ENCODE measurements around the gene SACS. TPM values are rescaled to one million over a fixed set of nuclear protein-coding genes. Genes with fewer than 3 reads are reported as not detected.
"Not testable (repeated sequence)": the region's sequence is repeated elsewhere in the genome, so short reads cannot be mapped to it uniquely, and the experiment has no call there.

The SACS gene
- total RNA-seq, 2 donors from 2014 or later, result 8.6 to 10.5 TPM

GRCh38 chr13:23321535-23322241 is 111.8 kb downstream of the SACS start:
- H3K4me3 ChIP-seq, result no peak overlapping the region
- intact Hi-C loops (cut with DNase I), result no loop called here
- 34 to 36% methylated on average over 6 of the region's 6 CpGs for WGBS, 2 donors
- H3K9me3 ChIP-seq, result no peaks in the 10 kb centered on the region
- H3K4me1 ChIP-seq, result no peaks in the 10 kb centered on the region
- H3K27me3 ChIP-seq, result no peaks in the 10 kb centered on the region
- no peak for TF ChIP-seq POLR2A (IDR thresholded peaks at IDR 0.05)
- TF ChIP-seq CTCF (IDR thresholded peaks at IDR 0.05), result no peak
- DNase-seq (peak in 2 of 4 donors; percentile 18 to 28), ATAC-seq (peak; percentile 58)
- no peaks in the 10 kb centered on the region for H3K36me3 ChIP-seq (replicated peaks in 1 of 2; ENCODE audit: insufficient read depth in 1 of 2, low read depth in 2 of 2)
- H3K27ac ChIP-seq, result no peak overlapping the region

- ATAC-seq, result no peak
- H3K9me3 ChIP-seq, result no peaks in the 10 kb centered on the region
- WGBS, 2 donors, result 28 to 39% methylated on average over 4 of the region's 4 CpGs
These were observed 112.5 kb downstream of the SACS start for GRCh38 chr13:23320926-23321534.

GRCh38 chr13:23319883-23320224 is 113.6 kb downstream of the SACS start:
- WGBS, 2 donors, result 74 to 82% methylated on average over 3 of the region's 3 CpGs
- ATAC-seq, result no peak
- no peaks in the 10 kb centered on the region for H3K4me1 ChIP-seq
- TF ChIP-seq POLR2A (IDR thresholded peaks at IDR 0.05) (no peak), CTCF (IDR thresholded peaks at IDR 0.05) (no peak)
- no peaks in the 10 kb centered on the region for H3K27me3 ChIP-seq
- H3K27ac ChIP-seq, result no peak overlapping the region
- intact Hi-C loops (cut with DNase I), result no loop called here
- no peak for DNase-seq
- no peak overlapping the region for H3K4me3 ChIP-seq
- H3K36me3 ChIP-seq (replicated peaks in 1 of 2; ENCODE audit: insufficient read depth in 1 of 2, low read depth in 2 of 2), result no peaks in the 10 kb centered on the region
- no peaks in the 10 kb centered on the region for H3K9me3 ChIP-seq

More at GRCh38 chr13:23320926-23321534, 112.5 kb downstream of the SACS start:
- intact Hi-C loops (cut with DNase I), result no loop called here
- no peaks in the 10 kb centered on the region for H3K36me3 ChIP-seq (replicated peaks in 1 of 2; ENCODE audit: insufficient read depth in 1 of 2, low read depth in 2 of 2)
- no peaks in the 10 kb centered on the region for H3K4me1 ChIP-seq
- no peak for DNase-seq
- no peak overlapping the region for H3K4me3 ChIP-seq
- no peak overlapping the region for H3K27ac ChIP-seq
- TF ChIP-seq CTCF (IDR thresholded peaks at IDR 0.05) (no peak), POLR2A (IDR thresholded peaks at IDR 0.05) (no peak)
- H3K27me3 ChIP-seq, result no peaks in the 10 kb centered on the region

- DNase-seq; H3K4me3 ChIP-seq; intact Hi-C loops (cut with DNase I); H3K9me3 ChIP-seq; ATAC-seq; H3K36me3 ChIP-seq (replicated peaks in 1 of 2; ENCODE audit: insufficient read depth in 1 of 2, low read depth in 2 of 2); H3K4me1 ChIP-seq; H3K27me3 ChIP-seq; H3K27ac ChIP-seq: not testable (repeated sequence)
- 57 to 71% methylated on average over 4 to 6 of the region's 6 CpGs for WGBS, 2 donors
These were observed 118.7 kb downstream of the SACS start for GRCh38 chr13:23314837-23315236.

- no peak for DNase-seq
- H3K9me3 ChIP-seq, result no peaks in the 10 kb centered on the region
- H3K27ac ChIP-seq, result no peak overlapping the region
- intact Hi-C loops (cut with DNase I), result no loop called here
- H3K27me3 ChIP-seq, result no peaks in the 10 kb centered on the region
- no peak overlapping the region for H3K4me3 ChIP-seq
- H3K4me1 ChIP-seq, result no peaks in the 10 kb centered on the region
- 39 to 75% methylated on average over 1 of the region's 1 CpG for WGBS, 2 donors
- ATAC-seq, result no peak
- TF ChIP-seq CTCF (IDR thresholded peaks at IDR 0.05), result no peak
- no peak for TF ChIP-seq POLR2A (IDR thresholded peaks at IDR 0.05)
- H3K36me3 ChIP-seq (replicated peaks in 1 of 2; ENCODE audit: insufficient read depth in 1 of 2, low read depth in 2 of 2), result no peaks in the 10 kb centered on the region
These were observed 140.9 kb downstream of the SACS start for GRCh38 chr13:23292586-23292985.
